Breast epithelium (tissue), 4 donors: ENCODE results near the gene CBX2. TPM values are rescaled to one million over a fixed set of nuclear protein-coding genes. Genes with fewer than 3 reads are reported as not detected.

Source experiments
- DNase-seq, 2 donors: peaks; one replicate each; pipeline ENCODE4 v3.0.0-alpha.2; 2019; ENCODE audit warnings: low spot score in 2 of 2
- H3K27ac ChIP-seq, 2 donors: fragments of 200-600 bp; sonication (generic) in 1 of 2; one replicate each; pipeline ENCODE4 v1.5.1; 2016 to 2019; ENCODE audit warnings: mild to moderate bottlenecking in 1 of 2
- H3K27me3 ChIP-seq, 2 donors: fragments of 200-600 bp; sonication (generic) in 1 of 2; one replicate each; pipeline versions ENCODE4 v1.5.1 to v1.6.0; 2017 to 2019; ENCODE audit warnings: control low read depth in 1 of 2, mild to moderate bottlenecking in 1 of 2
- H3K36me3 ChIP-seq: fragments of 200-600 bp; one replicate; pipeline ENCODE4 v1.5.1; 2019
- H3K4me1 ChIP-seq, 2 donors: fragments of 200-600 bp; sonication (generic); one replicate each; pipeline ENCODE4 v1.5.1; 2016 to 2019; ENCODE audit warnings: control low read depth in 1 of 2
- H3K4me3 ChIP-seq, 3 donors: fragments of 200-600 bp; sonication (generic); 1 replicate in 2 of 3; 2 replicates in 1 of 3; pipeline ENCODE4 v1.5.1; 2016 to 2019; ENCODE audit warnings: mild to moderate bottlenecking in 3 of 3, moderate library complexity in 2 of 3
- H3K9me3 ChIP-seq, 2 donors: fragments of 200-600 bp; sonication (generic) in 1 of 2; one replicate each; pipeline ENCODE4 v1.5.1; 2016 to 2019; ENCODE audit warnings: control low read depth in 1 of 2
- CTCF ChIP-seq, 3 donors: fragments of 450-650 bp; IDR thresholded peaks; one replicate each; pipeline ENCODE4 v1.5.1; 2016 to 2017; ENCODE audit warnings: antibody characterized with exemption in 3 of 3, mild to moderate bottlenecking in 3 of 3, moderate library complexity in 3 of 3
- POLR2A ChIP-seq: fragments of 450-650 bp; IDR thresholded peaks from one replicate; pipeline ENCODE4 v1.6.1; 2016; ENCODE audit warnings: antibody characterized with exemption, mild to moderate bottlenecking, moderate library complexity
- POLR2AphosphoS5 ChIP-seq, 3 donors: sonication (generic); formaldehyde crosslinking; IDR thresholded peaks; one replicate each; pipeline ENCODE4 v1.6.1; 2017; ENCODE audit warnings: antibody characterized with exemption in 3 of 3
- intact Hi-C: fragments of 100-400 bp; cut with DNase I; formaldehyde crosslinking; loops from one replicate; pipeline ENCODE4 v1.15.1; 2023; ENCODE audit warnings: low total_unique reads
- total RNA-seq, 3 donors: library from RNA; depleted of rRNA; stranded (reverse); fragments of >200 nt; gene quantifications; one replicate each; pipeline ENCODE4 v1.1.0, GENCODE V29; 2016

Gene CBX2
- total RNA-seq, 3 donors from 2014 or later: 1.2 to 2.2 (median 2.0) TPM

GRCh38 chr17:79829004-79829403 lies 51.1 kb downstream of the CBX2 start:
- H3K27me3 ChIP-seq: no peaks in the 10 kb centered on the region
- no peaks in the 10 kb centered on the region for H3K36me3 ChIP-seq
- H3K4me3 ChIP-seq: no peak overlapping the region
- H3K4me1 ChIP-seq: peaks cover 13 to 16% of the 10 kb centered on the region in 2 donors
- H3K9me3 ChIP-seq: no peaks in the 10 kb centered on the region
- peak overlapping the region; percentile 33 to 65 for H3K27ac ChIP-seq
- TF ChIP-seq POLR2A (no peak), POLR2AphosphoS5 (IDR thresholded peaks at IDR 0.05) (no peak), CTCF (IDR thresholded peaks at IDR 0.05) (no peak)
- DNase-seq: no peak
- intact Hi-C loops: no loop called here

- Histone ChIP-seq H3K4me1 (peaks cover 13 to 16% of the 10 kb centered on the region in 2 donors), H3K27me3 (no peaks in the 10 kb centered on the region), H3K27ac (peak overlapping the region; percentile 33 to 65), H3K4me3 (no peak overlapping the region), H3K36me3 (no peaks in the 10 kb centered on the region), H3K9me3 (no peaks in the 10 kb centered on the region)
- TF ChIP-seq POLR2AphosphoS5 (IDR thresholded peaks at IDR 0.05): no peak
- TF ChIP-seq POLR2A: no peak
- no peak for TF ChIP-seq CTCF (IDR thresholded peaks at IDR 0.05)
- no peak for DNase-seq
- intact Hi-C loops: no loop called here
Observed at GRCh38 chr17:79829457-79829856, 51.5 kb downstream of the CBX2 start.

GRCh38 chr17:79830303-79830702 lies 52.4 kb downstream of the CBX2 start:
- intact Hi-C loops: no loop called here
- no peaks in the 10 kb centered on the region for H3K27me3 ChIP-seq
- no peak overlapping the region for H3K27ac ChIP-seq
- TF ChIP-seq POLR2AphosphoS5 (IDR thresholded peaks at IDR 0.05) (no peak), POLR2A (no peak), CTCF (IDR thresholded peaks at IDR 0.05) (no peak)
- peaks cover 13 to 16% of the 10 kb centered on the region in 2 donors for H3K4me1 ChIP-seq
- H3K9me3 ChIP-seq: no peaks in the 10 kb centered on the region
- no peaks in the 10 kb centered on the region for H3K36me3 ChIP-seq
- no peak overlapping the region for H3K4me3 ChIP-seq
- DNase-seq: no peak

GRCh38 chr17:79830763-79831264 lies 52.9 kb downstream of the CBX2 start:
- intact Hi-C loops: no loop called here
- no peak for DNase-seq
- no peak overlapping the region for H3K4me3 ChIP-seq
- no peaks in the 10 kb centered on the region for H3K27me3 ChIP-seq
- H3K36me3 ChIP-seq: no peaks in the 10 kb centered on the region
- H3K9me3 ChIP-seq: no peaks in the 10 kb centered on the region
- TF ChIP-seq POLR2A (no peak), CTCF (IDR thresholded peaks at IDR 0.05) (no peak)
- peak overlapping the region; percentile 60 to 78 for H3K27ac ChIP-seq
- peaks cover 13 to 18% of the 10 kb centered on the region in 2 donors for H3K4me1 ChIP-seq

- Histone ChIP-seq H3K27ac (peak overlapping the region; percentile 60 to 78), H3K4me1 (peaks cover 16 to 25% of the 10 kb centered on the region in 2 donors), H3K9me3 (no peaks in the 10 kb centered on the region), H3K27me3 (no peaks in the 10 kb centered on the region), H3K36me3 (no peaks in the 10 kb centered on the region), H3K4me3 (peak overlapping the region; percentile 22 to 47 (median 30))
- TF ChIP-seq POLR2A (no peak), CTCF (IDR thresholded peaks at IDR 0.05) (no peak), POLR2AphosphoS5 (IDR thresholded peaks at IDR 0.05) (no peak)
- intact Hi-C loops: no loop called here
- DNase-seq: peak in 1 of 2 donors; percentile 82
Observed at GRCh38 chr17:79831265-79832217, 53.6 kb downstream of the CBX2 start.
